ENCODE data around the gene PRKAG2.

DNA sequence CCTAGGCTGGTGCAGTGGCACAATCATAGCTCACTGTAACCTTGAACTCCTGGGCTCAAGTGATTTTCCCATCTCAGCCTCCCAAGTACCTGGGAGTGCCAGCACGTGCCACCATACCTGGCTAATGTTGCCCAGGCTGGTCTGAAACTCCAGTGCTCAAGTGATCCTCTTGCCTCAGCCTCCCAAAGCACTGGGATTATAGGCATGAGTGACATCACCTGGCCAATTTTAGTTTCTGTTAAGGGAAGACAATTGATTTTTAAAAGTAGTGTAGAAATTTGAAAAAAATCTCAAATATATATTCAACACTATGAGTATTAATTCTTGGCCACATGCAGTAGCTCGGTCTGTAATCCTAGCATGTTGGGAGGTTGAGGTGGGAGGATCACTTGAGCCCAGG lies 235.3 kb downstream of the PRKAG2 start:
- no peak for TF ChIP-seq CTCF (IDR thresholded peaks at IDR 0.05)
- no peak for TF ChIP-seq POLR2A (IDR thresholded peaks at IDR 0.05)
- TF ChIP-seq EP300 (IDR thresholded peaks at IDR 0.05): no peak
- no peak for TF ChIP-seq POLR2AphosphoS5 (IDR thresholded peaks at IDR 0.05)
